ENCODE results near the gene GON4L. TPM values are rescaled to one million over a fixed set of nuclear protein-coding genes. Genes with fewer than 3 reads are reported as not detected.

GON4L gene
- total RNA-seq, 1 experiment from 2014 or later = 53.4 TPM

- Histone ChIP-seq H4K8ac (replicated peaks; ENCODE audit: insufficient read length, low read depth, low read length) (no peak overlapping the region), H3K4ac (ENCODE audit: low read depth, low read length) (no peak overlapping the region), H3K4me1 (ENCODE audit: insufficient read depth, low read length) (no peaks in the 10 kb centered on the region), H3K23ac (ENCODE audit: insufficient read length, low read depth, low read length) (no peak overlapping the region), H3K79me2 (ENCODE audit: insufficient read depth, low read length) (no peaks in the 10 kb centered on the region), H2BK120ac (ENCODE audit: low read depth, low read length, poor library complexity, severe bottlenecking) (no peak overlapping the region), H3K14ac (ENCODE audit: insufficient read depth, low read length) (no peak overlapping the region), H3K23me2 (ENCODE audit: insufficient read length, low read depth, low read length, poor library complexity, severe bottlenecking) (no peaks in the 10 kb centered on the region), H3K9ac (ENCODE audit: extremely low read depth, insufficient read length, low read length) (no peak overlapping the region), H2BK15ac (ENCODE audit: low read depth, low read length) (no peak overlapping the region), H2BK20ac (ENCODE audit: low read depth, low read length, poor library complexity, severe bottlenecking) (no peak overlapping the region), H3K27me3 (ENCODE audit: insufficient read depth, low read length) (no peaks in the 10 kb centered on the region), H3K27ac (ENCODE audit: insufficient read length, low read depth, low read length) (no peak overlapping the region), H3K4me2 (ENCODE audit: insufficient read depth, insufficient read length, low read length) (no peak overlapping the region), H2BK12ac (ENCODE audit: insufficient read length, low read depth, low read length) (no peak overlapping the region), H2AFZ (ENCODE audit: low read length) (no peak overlapping the region), H4K20me1 (ENCODE audit: control insufficient read depth, insufficient read depth, insufficient read length) (no peaks in the 10 kb centered on the region), H4K91ac (ENCODE audit: insufficient read length, low read depth, low read length) (no peak overlapping the region), H2BK5ac (ENCODE audit: insufficient read length, low read length) (no peak overlapping the region), H3K9me3 (ENCODE audit: control insufficient read depth, low read depth, low read length) (no peaks in the 10 kb centered on the region), H3K18ac (ENCODE audit: insufficient read length, low read depth, low read length) (no peak overlapping the region), H3T11ph (ENCODE audit: low read length) (no peak overlapping the region), H3K79me1 (ENCODE audit: insufficient read depth, low read depth, low read length, poor library complexity, severe bottlenecking) (no peaks in the 10 kb centered on the region), H2AK5ac (ENCODE audit: insufficient read length, low read length) (no peak overlapping the region), H4K5ac (ENCODE audit: insufficient read length, low read depth, low read length) (no peak overlapping the region), H3K56ac (ENCODE audit: insufficient read length, low read depth, low read length) (no peak overlapping the region)
- DNase-seq = no peak
- Mint-ChIP-seq H3K27me3 (ENCODE audit: low read depth) (no peaks in the 10 kb centered on the region), H3K4me3 (no peak overlapping the region), H3K36me3 (ENCODE audit: insufficient read depth in 1 of 3, low read depth in 3 of 3) (no peaks in the 10 kb centered on the region), H3K9me3 (no peaks in the 10 kb centered on the region), H3K27ac (no peak overlapping the region), H3K4me1 (peaks cover 8% of the 10 kb centered on the region in 2 experiments)
- TF ChIP-seq, protein P1, sequence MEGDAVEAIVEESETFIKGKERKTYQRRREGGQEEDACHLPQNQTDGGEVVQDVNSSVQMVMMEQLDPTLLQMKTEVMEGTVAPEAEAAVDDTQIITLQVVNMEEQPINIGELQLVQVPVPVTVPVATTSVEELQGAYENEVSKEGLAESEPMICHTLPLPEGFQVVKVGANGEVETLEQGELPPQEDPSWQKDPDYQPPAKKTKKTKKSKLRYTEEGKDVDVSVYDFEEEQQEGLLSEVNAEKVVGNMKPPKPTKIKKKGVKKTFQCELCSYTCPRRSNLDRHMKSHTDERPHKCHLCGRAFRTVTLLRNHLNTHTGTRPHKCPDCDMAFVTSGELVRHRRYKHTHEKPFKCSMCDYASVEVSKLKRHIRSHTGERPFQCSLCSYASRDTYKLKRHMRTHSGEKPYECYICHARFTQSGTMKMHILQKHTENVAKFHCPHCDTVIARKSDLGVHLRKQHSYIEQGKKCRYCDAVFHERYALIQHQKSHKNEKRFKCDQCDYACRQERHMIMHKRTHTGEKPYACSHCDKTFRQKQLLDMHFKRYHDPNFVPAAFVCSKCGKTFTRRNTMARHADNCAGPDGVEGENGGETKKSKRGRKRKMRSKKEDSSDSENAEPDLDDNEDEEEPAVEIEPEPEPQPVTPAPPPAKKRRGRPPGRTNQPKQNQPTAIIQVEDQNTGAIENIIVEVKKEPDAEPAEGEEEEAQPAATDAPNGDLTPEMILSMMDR (conservative IDR thresholded peaks at IDR 0.05) = no peak
Measured at GRCh38 chr1:155884982-155885381, 28.0 kb upstream of the GON4L start.
